PC-9 (cell line): ENCODE measurements around the gene MOV10L1. TPM values are rescaled to one million over a fixed set of nuclear protein-coding genes. Genes with fewer than 3 reads are reported as not detected.
"Not testable (repeated sequence)": the region's sequence is repeated elsewhere in the genome, so short reads cannot be mapped to it uniquely, and the experiment has no call there.

Experiments
- BruUV-seq: library from RNA; stranded (reverse); fragments of 400-500 nt; replicated peaks from 2 replicates; lab custom pipeline; 2021; lab: Mats Ljungman, UMichigan
- CTCF ChIA-PET: fragments of 300-600 bp; sonication (Branson Sonifier 250); formaldehyde crosslinking; loops from one replicate; lab custom pipeline; 2022; ENCODE audit warnings: antibody characterized with exemption; lab: Charles Lee
- POLR2A ChIA-PET: fragments of 300-600 bp; sonication (Branson Sonifier 250); formaldehyde crosslinking; loops from one replicate; lab custom pipeline; 2022; ENCODE audit warnings: antibody characterized with exemption; ENCODE audit not compliant: unreplicated experiment; lab: Charles Lee
- DNase-seq, 2 experiments: peaks; one replicate each; pipeline versions ENCODE4 v3.0.0 to v3.0.0-alpha.2; 2015 to 2022; ENCODE audit warnings: mixed read lengths in 1 of 2
- H2AFZ ChIP-seq: fragments of 200-600 bp; sonication (generic); 2 replicates; pipeline ENCODE4 v1.8.1; 2017; ENCODE audit warnings: antibody characterized with exemption
- H3F3A ChIP-seq: fragments of 200-600 bp; sonication (generic); 2 replicates; pipeline ENCODE4 v1.8.1; 2017; ENCODE audit warnings: antibody characterized with exemption, mild to moderate bottlenecking, low read depth; ENCODE audit not compliant: insufficient read depth
- H3K27ac ChIP-seq: fragments of 200-600 bp; sonication (generic); 2 replicates; pipeline ENCODE4 v1.6.1; 2016; ENCODE audit warnings: mixed run types
- H3K27me3 ChIP-seq: fragments of 200-600 bp; sonication (generic); 2 replicates; pipeline ENCODE4 v1.6.1; 2016; ENCODE audit warnings: low read depth, mixed run types; ENCODE audit not compliant: insufficient read depth
- H3K36me3 ChIP-seq: fragments of 200-600 bp; sonication (generic); 2 replicates; pipeline ENCODE4 v1.6.1; 2016; ENCODE audit warnings: low read depth, mixed run types
- H3K4me1 ChIP-seq: fragments of 200-600 bp; sonication (generic); replicated peaks from 2 replicates; pipeline ENCODE4 v1.6.1; 2016; ENCODE audit warnings: mixed run types; ENCODE audit not compliant: insufficient read depth
- H3K4me2 ChIP-seq: fragments of 200-600 bp; sonication (generic); 2 replicates; pipeline ENCODE4 v1.6.1; 2017; ENCODE audit warnings: mixed run types
- H3K4me3 ChIP-seq: fragments of 200-600 bp; sonication (generic); 2 replicates; pipeline ENCODE4 v1.6.1; 2016; ENCODE audit warnings: mixed run types
- H3K79me2 ChIP-seq: fragments of 200-600 bp; sonication (generic); 2 replicates; pipeline ENCODE4 v1.6.1; 2017; ENCODE audit warnings: low read depth, mixed run types
- H3K9me2 ChIP-seq: fragments of 200-600 bp; sonication (generic); 2 replicates; pipeline ENCODE4 v1.8.1; 2017; ENCODE audit warnings: mild to moderate bottlenecking; ENCODE audit not compliant: insufficient read depth
- H3K9me3 ChIP-seq: fragments of 200-600 bp; sonication (generic); 2 replicates; pipeline ENCODE4 v1.8.1; 2016; ENCODE audit warnings: low read depth; ENCODE audit not compliant: insufficient read depth
- H4K20me1 ChIP-seq: fragments of 200-600 bp; sonication (generic); 2 replicates; pipeline ENCODE4 v1.8.1; 2017; ENCODE audit not compliant: insufficient read depth
- EZH2 ChIP-seq: fragments of 200-600 bp; sonication (generic); IDR thresholded peaks from 2 replicates; pipeline ENCODE4 v1.8.0; 2017; ENCODE audit warnings: antibody characterized with exemption, low read depth
- intact Hi-C: fragments of 100-400 bp; cut with micrococcal nuclease; formaldehyde crosslinking; loops from one replicate; pipeline ENCODE4 v1.10.0; 2022; ENCODE audit not compliant: unreplicated experiment
- total RNA-seq: library from RNA; stranded (reverse); gene quantifications from 2 replicates; pipeline ENCODE4 v1.2.3, GENCODE V29; 2021
- TF ChIP-seq, protein P1 (sequence below): fragments of 200-600 bp; sonication (generic); conservative IDR thresholded peaks from 2 replicates; pipeline ENCODE4 v1.6.1; 2017; ENCODE audit warnings: mixed run types, antibody characterized with exemption, mild to moderate bottlenecking, moderate library complexity

The MOV10L1 gene
- total RNA-seq, 1 experiment from 2014 or later = not detected

GRCh38 chr22:50204571-50204970 is 114.8 kb downstream of the MOV10L1 start:
- POLR2A ChIA-PET = interaction anchor here (0.7 kb wide), 1 partner anchor 103 kb away, joined by 3 read pairs; the partner anchor contains the start of gene PLXNB2
- H3K79me2 ChIP-seq = peaks cover 28% of the 10 kb centered on the region

DNA sequence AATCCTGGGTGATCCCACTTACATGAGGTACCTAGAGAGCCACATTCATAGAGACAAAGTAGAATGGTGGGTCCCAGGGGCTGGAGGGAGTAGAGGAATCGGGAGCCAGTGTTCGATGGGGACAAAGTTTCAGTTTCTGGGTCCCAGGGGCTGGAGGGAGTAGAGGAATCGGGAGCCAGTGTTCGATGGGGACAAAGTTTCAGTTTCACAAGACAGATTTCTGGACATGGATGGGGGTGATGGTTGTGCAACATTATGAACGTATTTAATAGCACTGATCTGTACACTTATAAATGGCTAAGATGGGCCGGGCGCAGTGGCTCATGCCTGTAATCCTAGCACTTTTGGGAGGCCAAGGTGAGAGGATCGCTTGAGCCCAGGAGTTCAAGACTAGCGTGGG is 115.2 kb downstream of the MOV10L1 start:
- POLR2A ChIA-PET, H2AFZ ChIP-seq, H3K9me3 ChIP-seq, H3K27ac ChIP-seq, H3K9me2 ChIP-seq, H3K4me3 ChIP-seq, H3K27me3 ChIP-seq, BruUV-seq, H3K4me2 ChIP-seq, CTCF ChIA-PET, DNase-seq: not testable (repeated sequence)
- intact Hi-C loops = loop anchor here (5.0 kb wide), 1 partner anchor 278 kb away; no protein-coding TSS in a partner anchor
- Histone ChIP-seq H3K79me2 (peaks cover 28% of the 10 kb centered on the region), H3K36me3 (peaks cover 21% of the 10 kb centered on the region), H4K20me1 (peaks cover 51% of the 10 kb centered on the region), H3K4me1 (peaks cover 12% of the 10 kb centered on the region), H3F3A (peaks cover 32% of the 10 kb centered on the region; the same call in 1 of the 2 replicates)

More at GRCh38 chr22:50204571-50204970, 114.8 kb downstream of the MOV10L1 start:
- no peaks in the 10 kb centered on the region for H3K9me2 ChIP-seq
- no peaks in the 10 kb centered on the region for H3K27me3 ChIP-seq
- H3K9me3 ChIP-seq = no peaks in the 10 kb centered on the region
- H3K4me2 ChIP-seq = no peak overlapping the region
- no peak overlapping the region for H3K4me3 ChIP-seq
- no peak overlapping the region for H3K27ac ChIP-seq
- BruUV-seq = no TSS peak
- no peak overlapping the region for H2AFZ ChIP-seq
- DNase-seq = no peak
- peaks cover 47% of the 10 kb centered on the region for H4K20me1 ChIP-seq
- H3F3A ChIP-seq = peaks cover 34% of the 10 kb centered on the region; the same call in 1 of the 2 replicates
- CTCF ChIA-PET = no interaction called here
- TF ChIP-seq, protein P1, sequence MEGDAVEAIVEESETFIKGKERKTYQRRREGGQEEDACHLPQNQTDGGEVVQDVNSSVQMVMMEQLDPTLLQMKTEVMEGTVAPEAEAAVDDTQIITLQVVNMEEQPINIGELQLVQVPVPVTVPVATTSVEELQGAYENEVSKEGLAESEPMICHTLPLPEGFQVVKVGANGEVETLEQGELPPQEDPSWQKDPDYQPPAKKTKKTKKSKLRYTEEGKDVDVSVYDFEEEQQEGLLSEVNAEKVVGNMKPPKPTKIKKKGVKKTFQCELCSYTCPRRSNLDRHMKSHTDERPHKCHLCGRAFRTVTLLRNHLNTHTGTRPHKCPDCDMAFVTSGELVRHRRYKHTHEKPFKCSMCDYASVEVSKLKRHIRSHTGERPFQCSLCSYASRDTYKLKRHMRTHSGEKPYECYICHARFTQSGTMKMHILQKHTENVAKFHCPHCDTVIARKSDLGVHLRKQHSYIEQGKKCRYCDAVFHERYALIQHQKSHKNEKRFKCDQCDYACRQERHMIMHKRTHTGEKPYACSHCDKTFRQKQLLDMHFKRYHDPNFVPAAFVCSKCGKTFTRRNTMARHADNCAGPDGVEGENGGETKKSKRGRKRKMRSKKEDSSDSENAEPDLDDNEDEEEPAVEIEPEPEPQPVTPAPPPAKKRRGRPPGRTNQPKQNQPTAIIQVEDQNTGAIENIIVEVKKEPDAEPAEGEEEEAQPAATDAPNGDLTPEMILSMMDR = no peak
- TF ChIP-seq EZH2 = no peak
- peaks cover 21% of the 10 kb centered on the region for H3K36me3 ChIP-seq
- intact Hi-C loops = loop anchor here (5.0 kb wide), 1 partner anchor 277 kb away; no protein-coding TSS in a partner anchor
- H3K4me1 ChIP-seq = peaks cover 12% of the 10 kb centered on the region

DNA sequence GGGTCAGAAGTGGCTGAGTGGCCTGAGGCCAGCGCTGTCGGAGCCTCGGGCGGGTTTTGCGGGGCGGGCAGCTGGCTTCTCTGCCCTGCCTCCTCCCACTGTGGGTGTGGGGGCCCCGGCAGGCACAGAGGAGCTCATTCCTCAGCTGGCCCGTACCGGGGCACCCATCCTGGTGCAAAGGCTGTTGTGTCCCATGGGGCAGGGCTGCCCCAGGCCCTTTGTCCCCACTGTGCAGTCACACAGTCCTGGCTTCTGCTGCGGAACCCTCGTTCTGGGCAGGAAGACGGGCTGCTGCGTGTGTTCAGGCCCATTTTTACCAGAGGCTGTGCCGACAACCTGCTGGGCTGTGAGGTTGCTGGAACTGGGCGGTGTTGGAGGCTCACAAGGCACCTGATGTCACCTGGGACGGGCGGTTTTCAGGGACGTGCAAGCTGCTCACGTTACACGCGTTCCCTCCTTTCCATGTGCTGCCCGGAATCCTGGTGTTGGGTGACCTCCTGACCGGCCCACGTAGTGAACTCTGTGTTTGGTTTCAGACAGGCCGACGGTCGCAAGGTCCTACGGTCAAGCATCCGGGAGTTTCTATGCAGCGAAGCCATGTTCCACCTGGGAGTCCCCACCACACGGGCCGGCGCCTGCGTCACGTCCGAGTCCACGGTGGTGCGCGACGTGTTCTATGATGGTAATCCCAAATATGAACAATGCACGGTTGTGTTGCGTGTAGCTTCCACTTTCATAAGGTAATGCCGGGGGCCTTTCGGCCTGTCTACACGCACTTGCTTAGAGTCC is 116.2 kb downstream of the MOV10L1 start:
- ChIA-PET CTCF (no interaction called here), POLR2A (no interaction called here)
- Histone ChIP-seq H3K4me3 (no peak overlapping the region), H3K4me1 (peaks cover 12% of the 10 kb centered on the region), H3F3A (peaks cover 34% of the 10 kb centered on the region; the same call in 1 of the 2 replicates), H2AFZ (no peak overlapping the region), H4K20me1 (peaks cover 61% of the 10 kb centered on the region), H3K9me2 (no peaks in the 10 kb centered on the region), H3K36me3 (peaks cover 24% of the 10 kb centered on the region), H3K79me2 (peaks cover 28% of the 10 kb centered on the region), H3K9me3 (no peaks in the 10 kb centered on the region), H3K27ac (no peak overlapping the region), H3K4me2 (no peak overlapping the region), H3K27me3 (no peaks in the 10 kb centered on the region)
- TF ChIP-seq, protein P1 = no peak
- TF ChIP-seq EZH2 = no peak
- intact Hi-C loops = no loop called here
- no TSS peak for BruUV-seq
- no peak for DNase-seq
